Stimulated activated CD4-positive, alpha-beta T cell treated with anti-CD3 and anti-CD28 coated beads, Interleukin-4, amount 100 ng/mL, for 4 hours (primary cell): ENCODE data around the gene RAB24.
"Not testable (repeated sequence)": the region's sequence is repeated elsewhere in the genome, so short reads cannot be mapped to it uniquely, and the experiment has no call there.

Experiments used
- DNase-seq, 2 experiments: peaks; one replicate each; pipeline ENCODE4 v3.0.0-alpha.2; 2020

Gene RAB24

GRCh38 chr5:177291735-177292134, 11.8 kb downstream of the RAB24 start:
- DNase-seq, result no peak

DNA sequence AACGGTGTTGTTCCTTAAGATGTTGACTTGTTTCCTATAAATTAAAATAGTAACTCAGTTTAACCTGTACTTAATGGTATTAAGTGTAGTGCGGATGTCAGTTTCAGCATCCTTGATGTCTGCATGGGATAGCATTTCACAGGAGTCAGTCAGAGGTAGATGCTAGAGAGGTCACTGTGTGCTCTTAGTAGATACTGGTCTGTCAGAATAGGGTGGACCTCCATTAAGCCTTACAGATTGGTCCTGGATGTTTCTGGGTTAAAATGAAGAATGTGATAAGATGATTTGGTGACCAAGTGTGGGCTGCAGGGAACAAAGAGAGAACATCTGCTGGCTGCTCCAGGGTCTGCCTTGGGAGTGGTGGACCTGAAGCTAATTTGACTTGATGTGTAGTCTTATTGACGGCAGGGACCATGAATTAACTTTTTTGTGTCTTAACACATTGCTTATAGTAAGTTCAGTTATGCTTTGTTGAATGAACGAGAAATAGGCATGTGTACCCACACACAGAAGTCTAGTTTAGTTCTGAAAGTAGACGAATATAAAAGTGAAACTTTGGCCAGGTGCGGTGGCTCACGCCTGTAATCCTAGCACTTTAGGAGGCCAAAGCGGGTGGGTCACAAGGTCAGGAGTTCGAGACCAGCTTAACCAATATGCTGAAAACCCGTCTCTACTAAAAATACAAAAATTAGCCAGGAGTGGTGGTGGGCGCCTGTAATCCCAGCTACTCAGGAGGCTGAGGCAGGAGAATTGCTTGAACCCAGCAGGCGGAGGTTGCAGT, 12.5 kb downstream of the RAB24 start:
- no peak for DNase-seq

- no peak for DNase-seq
These were observed 15.3 kb downstream of the RAB24 start for GRCh38 chr5:177288191-177288590.

GRCh38 chr5:177276886-177277285, 26.6 kb downstream of the RAB24 start:
- DNase-seq, result no peak

DNA sequence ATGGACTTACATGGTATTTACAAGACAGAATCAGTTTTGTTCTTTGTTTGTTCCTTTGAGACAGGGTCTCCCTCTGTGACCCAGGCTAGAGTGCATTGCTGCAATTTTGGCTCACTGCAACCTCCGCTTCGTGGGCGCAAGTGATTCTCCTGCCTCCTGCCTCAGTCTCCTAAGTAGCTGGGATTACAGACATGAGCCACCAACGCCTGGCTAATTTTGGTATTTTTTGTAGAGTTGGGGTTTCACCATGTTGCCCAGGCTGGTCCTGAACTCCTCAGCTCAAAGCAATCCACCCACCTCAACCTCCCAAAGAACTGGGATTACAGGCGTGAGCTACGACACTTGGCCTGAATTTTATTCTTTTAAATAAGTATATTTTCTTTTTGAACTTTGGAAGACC, 27.6 kb downstream of the RAB24 start:
- DNase-seq, result no peak

GRCh38 chr5:177271113-177271512, 32.4 kb downstream of the RAB24 start:
- no peak for DNase-seq

DNA sequence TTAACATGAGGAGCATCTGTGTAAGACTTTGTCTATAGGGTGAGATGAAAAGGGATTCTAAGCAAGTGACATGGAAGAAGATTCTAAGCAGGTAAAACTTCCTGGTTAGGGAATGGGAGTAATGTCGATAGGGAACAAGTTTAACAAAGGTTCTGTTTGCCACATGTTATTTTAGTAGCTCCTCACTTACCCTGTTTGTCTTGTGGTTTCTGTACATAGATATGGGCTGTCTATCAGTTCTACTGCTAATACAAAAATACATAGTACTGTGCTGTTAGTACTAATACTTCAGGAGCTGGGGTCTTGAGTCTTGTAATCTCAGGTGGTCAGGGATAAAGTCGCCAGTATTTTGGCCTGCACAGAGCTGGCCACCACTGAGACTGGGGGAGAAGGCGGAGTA, 32.9 kb downstream of the RAB24 start:
- DNase-seq, result no peak

DNA sequence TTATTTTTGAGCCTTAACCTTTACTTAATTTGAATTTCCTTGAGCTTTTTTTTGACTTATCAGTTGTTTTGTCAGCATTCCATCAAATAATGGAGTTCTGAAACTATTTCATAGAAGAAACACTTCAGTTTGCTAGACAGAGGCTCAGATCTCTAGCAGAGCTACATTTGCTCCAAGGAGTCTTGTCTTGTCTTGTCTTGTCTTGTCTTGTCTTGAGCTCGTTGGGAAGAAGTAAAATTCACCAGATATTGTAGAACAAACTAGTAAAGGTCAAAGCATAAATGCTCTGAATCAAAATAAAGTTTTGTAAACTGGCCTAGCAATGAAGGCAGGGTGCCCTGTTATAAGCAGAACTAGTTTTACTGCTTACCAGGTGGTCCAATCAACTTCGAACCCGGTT, 33.5 kb downstream of the RAB24 start:
- no peak for DNase-seq

DNA sequence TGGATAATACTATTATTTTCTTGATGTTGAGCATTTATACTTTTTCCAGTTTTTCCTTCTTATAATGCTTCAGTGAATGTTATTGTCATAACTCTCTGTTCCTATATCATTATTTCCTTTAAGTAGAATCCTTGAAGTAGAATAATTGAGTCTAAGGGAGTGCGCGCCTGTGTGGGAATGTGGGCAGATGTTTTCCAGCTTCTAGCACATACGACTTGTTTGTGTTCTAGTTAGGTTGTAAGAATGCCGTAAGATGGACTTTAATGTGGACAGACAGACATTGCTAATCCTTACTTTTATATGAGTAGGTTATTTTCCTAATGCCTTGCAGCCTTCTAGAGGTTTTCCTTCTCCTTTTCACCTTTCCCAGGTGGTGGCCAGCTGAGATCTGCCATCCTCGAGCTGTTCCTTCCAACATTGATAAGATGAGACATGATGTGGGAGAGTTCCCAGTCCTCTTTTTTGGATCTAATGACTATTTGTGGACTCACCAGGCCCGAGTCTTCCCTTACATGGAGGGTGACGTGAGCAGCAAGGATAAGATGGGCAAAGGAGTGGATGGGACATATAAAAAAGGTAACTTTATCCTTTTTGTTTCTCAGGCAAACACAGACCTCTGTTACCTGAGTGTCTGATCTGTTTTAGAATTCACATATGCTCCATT, 34.2 kb downstream of the RAB24 start:
- DNase-seq, result no peak

GRCh38 chr5:177265395-177265794, 38.1 kb downstream of the RAB24 start:
- no peak for DNase-seq

GRCh38 chr5:177264178-177264577, 39.3 kb downstream of the RAB24 start:
- no peak for DNase-seq

DNA sequence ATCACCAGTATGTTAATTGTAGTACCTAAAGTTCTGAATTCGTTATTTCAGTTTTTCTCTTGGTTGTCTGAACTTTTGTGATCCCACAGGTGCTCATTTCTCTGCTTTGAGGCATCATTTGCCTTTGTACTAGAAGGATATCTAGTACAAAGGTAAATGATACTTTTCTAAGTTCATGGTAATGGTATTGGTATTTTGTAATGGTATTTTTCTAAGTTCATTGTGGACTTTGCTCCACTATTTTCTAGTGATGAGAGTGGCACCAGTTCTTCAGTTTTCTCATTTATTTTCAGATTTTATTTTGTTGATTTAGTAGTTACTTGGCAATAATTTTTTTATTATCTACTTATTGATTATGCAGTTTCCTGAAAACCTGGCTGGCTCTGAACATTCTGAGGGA, 42.0 kb downstream of the RAB24 start:
- no peak for DNase-seq

GRCh38 chr5:177260961-177261360, 42.6 kb downstream of the RAB24 start:
- DNase-seq, result no peak

DNA sequence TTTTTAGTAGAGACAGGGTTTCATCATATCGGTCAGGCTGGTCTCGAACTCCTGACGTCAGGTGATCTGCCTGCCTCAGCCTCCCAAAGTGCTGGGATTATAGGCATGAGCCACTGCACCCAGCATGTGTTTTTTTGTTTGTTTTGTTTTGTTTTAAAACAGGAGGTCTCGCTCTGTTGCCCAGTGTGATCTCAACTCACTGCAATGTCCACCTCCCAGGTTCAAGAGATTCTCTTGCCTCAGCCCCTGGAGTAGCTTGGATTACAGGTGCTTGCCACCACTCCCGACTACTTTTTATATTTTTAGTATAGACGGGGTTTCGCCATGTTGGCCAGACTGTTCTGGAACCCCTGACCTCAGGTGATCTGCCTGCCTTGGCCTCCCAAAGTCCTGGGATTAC, 44.8 kb downstream of the RAB24 start:
- DNase-seq, result not testable (repeated sequence)

DNA sequence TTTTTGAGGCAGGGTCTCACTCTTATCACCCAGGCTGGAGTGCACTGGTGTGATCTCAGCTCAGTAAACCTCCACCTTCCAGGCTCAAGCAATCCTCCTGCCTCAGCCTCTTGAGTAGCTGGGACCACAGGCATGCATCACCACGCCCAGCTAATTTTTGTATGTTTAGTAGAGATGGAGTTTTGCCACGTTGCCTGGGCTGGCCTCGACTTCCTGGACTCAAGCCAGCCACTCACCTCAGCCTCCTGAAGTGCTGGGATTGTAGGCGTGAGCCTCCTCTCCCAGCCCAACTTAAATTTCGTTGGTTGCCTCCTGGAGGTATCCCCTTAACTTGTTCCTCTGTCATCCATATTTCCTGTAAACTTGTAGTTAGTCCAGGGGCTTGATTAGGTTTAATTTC, 47.2 kb downstream of the RAB24 start:
- DNase-seq, result no peak

GRCh38 chr5:177253252-177253651, 50.3 kb downstream of the RAB24 start:
- DNase-seq, result no peak
